ENCODE results near the gene LTB4R2. TPM values are rescaled to one million over a fixed set of nuclear protein-coding genes. Genes with fewer than 3 reads are reported as not detected.

Gene LTB4R2
- total and polyA plus RNA-seq, 2 of the 8 experiments (the other 6 are each of a cell fraction or from before 2014, with no cell fraction given): 5.3 to 6.7 TPM

DNA sequence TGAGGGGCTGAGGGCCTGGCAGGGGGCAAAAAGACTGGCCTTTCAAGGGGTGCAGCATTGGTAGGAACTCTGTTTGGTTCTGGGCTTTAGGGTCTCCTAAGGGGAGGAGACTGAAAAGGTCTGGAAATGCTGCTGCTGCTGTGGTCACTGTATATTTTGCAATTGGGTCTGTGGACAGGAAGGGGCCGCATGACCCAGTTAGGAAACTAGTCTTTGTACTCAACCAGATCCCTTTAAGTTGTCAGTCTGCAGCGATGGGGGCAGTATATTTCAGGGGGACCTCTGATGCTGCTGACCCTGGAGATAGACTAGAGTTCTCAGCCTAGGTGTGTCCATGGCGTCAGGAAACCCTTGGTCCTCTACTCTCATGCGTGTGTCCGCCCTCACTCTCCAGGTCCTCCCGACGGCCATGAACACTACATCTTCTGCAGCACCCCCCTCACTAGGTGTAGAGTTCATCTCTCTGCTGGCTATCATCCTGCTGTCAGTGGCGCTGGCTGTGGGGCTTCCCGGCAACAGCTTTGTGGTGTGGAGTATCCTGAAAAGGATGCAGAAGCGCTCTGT is 5.4 kb downstream of the LTB4R2 start:
- no peaks in the 10 kb centered on the region for H3K23me2 ChIP-seq (ENCODE audit: low read depth, low read length)
- POLR2A ChIA-PET (ENCODE audit: partially characterized antibody): interaction anchor here (1.4 to 1.9 kb wide), 5 partner anchors 15 to 116 kb away, joined by 3 to 5 read pairs (median 4); partner anchors contain the start of genes DHRS1 and NOP9
- DNase-seq (ENCODE audit: low read depth in 1 of 2, low spot score in 2 of 2): no peak
- H3K56ac ChIP-seq (replicated peaks; ENCODE audit: insufficient read length, low read depth, low read length): no peak overlapping the region
- no peaks in the 10 kb centered on the region; a peak in 2 of 7 replicates for H3K4me1 ChIP-seq (replicated peaks in 1 of 4; ENCODE audit: control insufficient read depth in 3 of 4, insufficient read depth in 4 of 4, low read length in 3 of 4)
- H4K91ac ChIP-seq (replicated peaks; ENCODE audit: insufficient read length, low read length): no peak overlapping the region
- no peak overlapping the region for H4K5ac ChIP-seq (ENCODE audit: insufficient read length, low read depth, low read length)
- H2AFZ ChIP-seq (ENCODE audit: low read length): no peak overlapping the region
- no peaks in the 10 kb centered on the region for H3K79me1 ChIP-seq (ENCODE audit: low read depth, low read length)
- peaks cover 0 to 2% of the 10 kb centered on the region in 2 experiments for H4K20me1 ChIP-seq (replicated peaks in 1 of 2; ENCODE audit: control insufficient read depth in 1 of 2, insufficient read depth in 2 of 2, low read length in 2 of 2)
- no peak overlapping the region for H3K18ac ChIP-seq (ENCODE audit: extremely low read depth, low read length)
- no peaks in the 10 kb centered on the region; a peak in 1 of 4 replicates for H3K9me3 ChIP-seq (ENCODE audit: insufficient read depth in 2 of 2, low read depth in 1 of 2, low read length in 1 of 2)
- H3K79me2 ChIP-seq (ENCODE audit: control insufficient read depth in 1 of 2, insufficient read depth in 2 of 2, low read length in 2 of 2): no peaks in the 10 kb centered on the region
- H3K4ac ChIP-seq (replicated peaks; ENCODE audit: insufficient read length, low read depth, low read length): no peak overlapping the region
- H3K4me3 ChIP-seq (ENCODE audit: extremely low read depth in 1 of 4, insufficient read depth in 2 of 4, low read depth in 3 of 4, low read length in 4 of 4): no peak overlapping the region
- H3K23ac ChIP-seq (ENCODE audit: insufficient read length): no peak overlapping the region
- no peak overlapping the region for H2BK20ac ChIP-seq (ENCODE audit: low read length)
- peak overlapping the region; percentile 17; the same call in 1 of the 2 replicates for H2AK5ac ChIP-seq (ENCODE audit: low read depth, low read length)
- no peak overlapping the region for H2BK120ac ChIP-seq (replicated peaks; ENCODE audit: low read depth, low read length)
- H3K4me2 ChIP-seq (ENCODE audit: insufficient read depth in 1 of 2, low read depth in 2 of 2, low read length in 2 of 2): no peak overlapping the region
- H4K8ac ChIP-seq (ENCODE audit: extremely low read depth, insufficient read depth, low read length): no peak overlapping the region; the same call in 1 of the 2 replicates
- 93% methylated on average over 10 of the region's 10 CpGs; no CpG with 5 or more reads in 1 of the 2 experiments for WGBS, 2 experiments (ENCODE audit: extremely low coverage in 1 of 2, insufficient coverage in 1 of 2, insufficient read length in 1 of 2, insufficient replicate concordance in 2 of 2, low coverage in 1 of 2, low lambda C conversion rate in 2 of 2, missing lambda C conversion rate in 1 of 2)
- H2BK15ac ChIP-seq (ENCODE audit: low read length): no peak overlapping the region
- no peak overlapping the region for H3K9ac ChIP-seq (replicated peaks in 1 of 4; ENCODE audit: extremely low read depth in 1 of 4, low read depth in 3 of 4, low read length in 3 of 4)
- no peak overlapping the region for H3K14ac ChIP-seq (ENCODE audit: insufficient read length)
- H2BK12ac ChIP-seq (ENCODE audit: low read depth, low read length): no peak overlapping the region
- TF ChIP-seq TCF12 (IDR thresholded peaks at IDR 0.05; ENCODE audit: low read depth, low read length) (no peak), CREB1 (IDR thresholded peaks at IDR 0.05) (no peak), TBP (IDR thresholded peaks at IDR 0.05; ENCODE audit: low read depth, low read length) (no peak), CHD1 (IDR thresholded peaks at IDR 0.05; ENCODE audit: low read depth, low read length) (no peak), ZNF274 (IDR thresholded peaks at IDR 0.05; ENCODE audit: borderline replicate concordance, extremely low read depth, low read length) (no peak), CEBPB (IDR thresholded peaks at IDR 0.05; ENCODE audit: low read depth, low read length) (no peak), POLR2AphosphoS5 (IDR thresholded peaks at IDR 0.05; ENCODE audit: low read depth, low read length) (no peak), SP1 (IDR thresholded peaks at IDR 0.05; ENCODE audit: low read depth, low read length) (no peak)
- TF ChIP-seq, protein P1, sequence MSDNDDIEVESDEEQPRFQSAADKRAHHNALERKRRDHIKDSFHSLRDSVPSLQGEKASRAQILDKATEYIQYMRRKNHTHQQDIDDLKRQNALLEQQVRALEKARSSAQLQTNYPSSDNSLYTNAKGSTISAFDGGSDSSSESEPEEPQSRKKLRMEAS (IDR thresholded peaks at IDR 0.05): no peak
- H2BK5ac ChIP-seq (ENCODE audit: low read depth, low read length): no peak overlapping the region
- peaks cover 0 to 10% (median 0%) of the 10 kb centered on the region in 4 experiments; a peak in 2 of 8 replicates for H3K36me3 ChIP-seq (ENCODE audit: control insufficient read depth in 2 of 4, insufficient read depth in 4 of 4, low read length in 3 of 4)
- FAIRE-seq: no peak
- CTCF ChIA-PET (ENCODE audit: partially characterized antibody): interaction anchor here (0.6 to 27.8 kb wide), 11 partner anchors 8 to 140 kb away, joined by 3 to 664 read pairs (median 5); partner anchors contain the start of genes ADCY4, CBLN3, CIDEB and DHRS1
- peaks cover 0 to 40% (median 30%) of the 10 kb centered on the region in 4 experiments; a peak in 6 of 7 replicates for H3K27me3 ChIP-seq (replicated peaks in 1 of 4; ENCODE audit: control insufficient read depth in 3 of 4, extremely low read depth in 1 of 4, insufficient read depth in 3 of 4, low read length in 3 of 4)
- H3K27ac ChIP-seq (ENCODE audit: low read depth, low read length): no peak overlapping the region
